ENCODE results near the gene ASB4. TPM values are rescaled to one million over a fixed set of nuclear protein-coding genes. Genes with fewer than 3 reads are reported as not detected.
A peak's percentile ranks its signal among the peaks of the same experiment; 100 is the strongest.

Gene ASB4
- total RNA-seq (32.5 TPM), polyA plus RNA-seq (ENCODE audit: insufficient read depth in 1 of 8, insufficient read length in 8 of 8, low replicate concordance in 1 of 8) (10 to 100 TPM; 18.6 to 50.5 (median 29.2) TPM)
- long read RNA-seq, donor 1, partial matches to known transcripts, result 0 of 4 reads
- long read RNA-seq, donor 1, other reads (novel, unspliced or antisense), result 0 of 4 reads
- long read RNA-seq, donor 2, result 0 reads
- long read RNA-seq, donor 3, transcript ASB4-202 (5 exons, 3,825 nt), result major isoform, 6 of 8 reads
- long read RNA-seq, donor 3, partial matches to known transcripts, result 0 of 8 reads
- long read RNA-seq, donor 3, other reads (novel, unspliced or antisense), result 0 of 8 reads
- long read RNA-seq, donor 4, transcript ASB4-202 (5 exons, 3,825 nt), result major isoform, 5 of 5 reads
- long read RNA-seq, donor 4, partial matches to known transcripts, result 0 of 5 reads
- long read RNA-seq, donor 4, other reads (novel, unspliced or antisense), result 0 of 5 reads
- long read RNA-seq, donor 5, transcript ASB4-202 (5 exons, 3,825 nt), result major isoform, 7 of 9 reads
- long read RNA-seq, donor 5, partial matches to known transcripts, result 0 of 9 reads
- long read RNA-seq, donor 5, other reads (novel, unspliced or antisense), result 0 of 9 reads
- long read RNA-seq, donor 6, transcript ASB4-202 (5 exons, 3,825 nt), result major isoform, 11 of 13 reads
- long read RNA-seq, donor 6, partial matches to known transcripts, result 0 of 13 reads
- long read RNA-seq, donor 6, other reads (novel, unspliced or antisense), result 0 of 13 reads
- long read RNA-seq, donor 7, transcript ASB4-202 (5 exons, 3,825 nt), result major isoform, 5 of 8 reads
- long read RNA-seq, donor 7, partial matches to known transcripts, result 0 of 8 reads
- long read RNA-seq, donor 7, other reads (novel, unspliced or antisense), result 0 of 8 reads
- long read RNA-seq, donor 8, partial matches to known transcripts, result 0 of 1 reads
- long read RNA-seq, donor 8, other reads (novel, unspliced or antisense), result 0 of 1 reads
- long read RNA-seq, donor 9, transcript ASB4-202 (5 exons, 3,825 nt), result major isoform, 5 of 7 reads
- long read RNA-seq, donor 9, partial matches to known transcripts, result 0 of 7 reads
- long read RNA-seq, donor 9, other reads (novel, unspliced or antisense), result 0 of 7 reads
- long read RNA-seq, donor 10, transcript ASB4-202 (5 exons, 3,825 nt), result major isoform, 15 of 17 reads
- long read RNA-seq, donor 10, partial matches to known transcripts, result 0 of 17 reads
- long read RNA-seq, donor 10, other reads (novel, unspliced or antisense), result 0 of 17 reads
- long read RNA-seq, donor 11, partial matches to known transcripts, result 23 of 28 reads
- long read RNA-seq, donor 11, other reads (novel, unspliced or antisense), result 0 of 28 reads

DNA sequence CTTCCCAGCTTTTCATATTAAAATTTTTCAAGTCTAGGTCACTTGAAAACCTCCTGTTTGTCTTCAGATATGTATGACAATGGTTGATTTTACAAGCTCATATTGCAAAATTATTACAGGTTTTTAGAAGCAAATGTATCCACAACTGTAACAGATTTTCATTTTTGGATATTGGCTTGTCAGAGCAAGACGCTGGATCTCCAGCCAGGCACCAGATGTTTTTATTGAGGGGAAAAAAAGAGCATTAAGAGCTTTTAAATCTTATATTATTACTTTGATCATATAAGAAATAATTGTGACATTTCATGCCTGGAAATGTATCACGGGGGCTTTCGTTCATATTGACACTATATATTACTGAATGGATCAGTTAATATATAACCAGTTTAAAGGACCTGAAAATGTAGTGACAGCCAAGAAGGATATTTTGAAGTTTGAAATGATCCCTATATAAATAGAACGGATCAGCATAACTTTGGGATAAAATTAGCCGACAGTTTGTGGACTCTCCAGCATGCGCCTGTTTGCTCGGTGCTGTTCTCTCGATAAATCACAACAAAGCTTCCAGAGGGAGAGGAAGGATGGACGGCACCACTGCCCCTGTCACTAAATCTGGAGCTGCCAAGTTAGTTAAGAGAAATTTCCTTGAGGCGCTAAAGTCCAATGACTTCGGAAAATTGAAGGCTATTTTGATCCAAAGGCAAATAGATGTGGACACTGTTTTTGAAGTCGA lies at the start of gene ASB4:
Gene ASB4 (plus strand): TSS at position 553 of the 733 bp plus-strand sequence. CDS start 29 bp downstream, at position 582.
- peaks cover 2% of the 10 kb centered on the region for H3K4me1 ChIP-seq (ENCODE audit: control insufficient read depth, insufficient read depth, low read length)
- H3K36me3 ChIP-seq (ENCODE audit: control insufficient read depth, insufficient read depth, low read length), result no peaks in the 10 kb centered on the region
- 20% methylated on average over 1 of the region's 12 CpGs for WGBS (ENCODE audit: insufficient coverage)
- peak; percentile 61 for DNase-seq
- no peak within 1 kb of the TSS for H3K27ac ChIP-seq (ENCODE audit: low read length)
- no peaks in the 10 kb centered on the region for H3K27me3 ChIP-seq (ENCODE audit: control insufficient read depth, insufficient read depth, low read length)
- peak within 1 kb of the TSS; percentile 4 for H3K4me3 ChIP-seq (ENCODE audit: low read length)
- no peaks in the 10 kb centered on the region for H3K9me3 ChIP-seq (replicated peaks; ENCODE audit: control insufficient read depth, low read depth, low read length)

GRCh38 chr7:95436407-95436806 lies 49.3 kb upstream of the ASB4 start:
- WGBS (ENCODE audit: insufficient coverage), result no CpG with 5 or more reads among the region's 4 CpGs
- Histone ChIP-seq H3K4me3 (ENCODE audit: low read length) (no peak overlapping the region), H3K36me3 (ENCODE audit: control insufficient read depth, insufficient read depth, low read length) (peaks cover 6% of the 10 kb centered on the region), H3K4me1 (ENCODE audit: control insufficient read depth, insufficient read depth, low read length) (peaks cover 9% of the 10 kb centered on the region), H3K27ac (ENCODE audit: low read length) (no peak overlapping the region), H3K27me3 (ENCODE audit: control insufficient read depth, insufficient read depth, low read length) (no peaks in the 10 kb centered on the region), H3K9me3 (replicated peaks; ENCODE audit: control insufficient read depth, low read depth, low read length) (no peaks in the 10 kb centered on the region)
- peak; percentile 20 for DNase-seq

DNA sequence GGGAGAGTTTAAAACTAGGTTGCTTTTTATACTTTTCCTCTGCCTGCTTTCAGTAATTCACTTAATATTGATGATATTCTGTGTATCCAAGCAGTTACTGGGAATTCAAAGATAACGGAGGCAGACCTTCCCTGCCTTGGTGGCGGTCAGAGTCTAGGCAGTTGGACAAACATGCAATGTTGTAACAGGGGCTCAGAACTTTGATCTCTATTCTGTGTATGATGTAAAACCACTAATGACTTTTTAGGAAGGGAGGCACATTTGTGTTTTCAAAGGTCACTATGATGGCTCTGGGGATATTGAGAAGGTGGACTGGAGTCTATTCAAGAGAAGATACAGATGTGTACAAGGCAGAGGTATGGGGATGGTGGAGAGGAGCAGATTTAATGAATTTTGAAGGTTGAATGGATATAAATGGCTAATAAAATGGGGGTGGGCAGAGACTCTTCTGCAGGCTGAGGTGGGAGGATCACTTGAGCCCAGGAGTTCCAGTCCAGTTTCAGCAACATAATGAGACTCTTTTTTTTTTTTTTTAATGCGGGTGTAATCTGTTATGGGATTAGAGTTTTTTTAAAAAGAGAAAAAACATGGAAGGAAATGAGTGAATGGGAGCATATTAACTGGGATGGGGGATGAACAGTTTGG lies 45.2 kb upstream of the ASB4 start:
- DNase-seq, result no peak

DNA sequence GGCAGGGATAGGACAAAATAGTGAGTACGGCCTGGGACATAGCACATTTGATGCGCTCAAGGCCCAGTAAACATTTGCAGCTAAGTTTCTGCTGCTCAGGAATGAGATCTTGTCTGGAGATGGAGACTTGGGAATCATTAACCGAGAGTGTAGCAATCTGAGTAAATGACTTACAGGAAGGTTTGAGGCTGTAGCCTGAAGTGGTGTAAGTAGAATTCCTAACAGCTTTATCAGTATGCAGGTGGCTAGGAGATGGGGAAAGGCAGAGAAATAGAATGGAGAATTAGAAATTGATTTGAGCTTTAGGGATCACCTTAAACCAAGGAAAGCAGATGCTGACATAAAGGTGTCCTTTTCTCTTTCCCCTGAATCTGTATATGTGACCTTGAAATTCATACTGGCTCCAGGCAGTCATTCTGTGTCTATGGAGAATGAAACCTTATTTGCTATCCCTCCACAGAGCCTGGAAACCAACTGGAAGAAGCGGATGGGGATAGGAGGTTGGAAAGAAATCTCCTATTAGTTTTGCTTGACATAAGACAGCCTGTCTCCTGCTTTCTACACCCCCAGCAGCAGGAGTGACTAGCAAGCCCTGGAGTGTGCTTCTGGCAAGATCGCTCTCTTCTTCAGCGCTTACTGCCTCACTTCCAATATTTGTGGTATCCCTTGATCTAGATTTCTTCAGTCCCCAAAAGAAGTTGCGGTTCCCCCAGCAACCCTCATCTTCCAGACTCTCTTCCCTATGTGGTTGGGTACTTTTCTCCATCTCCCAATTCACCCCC lies 44.5 kb upstream of the ASB4 start:
- H3K36me3 ChIP-seq (ENCODE audit: control insufficient read depth, insufficient read depth, low read length), result no peaks in the 10 kb centered on the region
- H3K27ac ChIP-seq (ENCODE audit: low read length), result no peak overlapping the region
- 72% methylated on average over 6 of the region's 7 CpGs for WGBS (ENCODE audit: insufficient coverage)

More for the DNA sequence above, 45.2 kb upstream of the ASB4 start:
- no peaks in the 10 kb centered on the region for H3K36me3 ChIP-seq (ENCODE audit: control insufficient read depth, insufficient read depth, low read length)
- H3K27me3 ChIP-seq (ENCODE audit: control insufficient read depth, insufficient read depth, low read length), result no peaks in the 10 kb centered on the region
- peaks cover under 1% of the 10 kb centered on the region for H3K4me1 ChIP-seq (ENCODE audit: control insufficient read depth, insufficient read depth, low read length)
- 80% methylated on average over 2 of the region's 3 CpGs for WGBS (ENCODE audit: insufficient coverage)
- H3K27ac ChIP-seq (ENCODE audit: low read length), result no peak overlapping the region
- no peaks in the 10 kb centered on the region for H3K9me3 ChIP-seq (replicated peaks; ENCODE audit: control insufficient read depth, low read depth, low read length)
- H3K4me3 ChIP-seq (ENCODE audit: low read length), result no peak overlapping the region

GRCh38 chr7:95444796-95445195 lies 40.9 kb upstream of the ASB4 start:
- Histone ChIP-seq H3K36me3 (ENCODE audit: control insufficient read depth, insufficient read depth, low read length) (no peaks in the 10 kb centered on the region), H3K4me1 (ENCODE audit: control insufficient read depth, insufficient read depth, low read length) (no peaks in the 10 kb centered on the region), H3K27me3 (ENCODE audit: control insufficient read depth, insufficient read depth, low read length) (no peaks in the 10 kb centered on the region), H3K27ac (ENCODE audit: low read length) (no peak overlapping the region), H3K9me3 (replicated peaks; ENCODE audit: control insufficient read depth, low read depth, low read length) (no peaks in the 10 kb centered on the region), H3K4me3 (ENCODE audit: low read length) (no peak overlapping the region)
- no peak for DNase-seq
- WGBS (ENCODE audit: insufficient coverage), result 60% methylated on average over 1 of the region's 2 CpGs

More for the DNA sequence above, 44.5 kb upstream of the ASB4 start:
- no peak for DNase-seq
- no peak overlapping the region for H3K4me3 ChIP-seq (ENCODE audit: low read length)
- H3K9me3 ChIP-seq (replicated peaks; ENCODE audit: control insufficient read depth, low read depth, low read length), result no peaks in the 10 kb centered on the region
- no peaks in the 10 kb centered on the region for H3K27me3 ChIP-seq (ENCODE audit: control insufficient read depth, insufficient read depth, low read length)
- no peaks in the 10 kb centered on the region for H3K4me1 ChIP-seq (ENCODE audit: control insufficient read depth, insufficient read depth, low read length)

- DNase-seq, result no peak
- WGBS (ENCODE audit: insufficient coverage), result 100% methylated on average over 1 of the region's 3 CpGs
Observed at GRCh38 chr7:95446618-95447017, 39.1 kb upstream of the ASB4 start.

DNA sequence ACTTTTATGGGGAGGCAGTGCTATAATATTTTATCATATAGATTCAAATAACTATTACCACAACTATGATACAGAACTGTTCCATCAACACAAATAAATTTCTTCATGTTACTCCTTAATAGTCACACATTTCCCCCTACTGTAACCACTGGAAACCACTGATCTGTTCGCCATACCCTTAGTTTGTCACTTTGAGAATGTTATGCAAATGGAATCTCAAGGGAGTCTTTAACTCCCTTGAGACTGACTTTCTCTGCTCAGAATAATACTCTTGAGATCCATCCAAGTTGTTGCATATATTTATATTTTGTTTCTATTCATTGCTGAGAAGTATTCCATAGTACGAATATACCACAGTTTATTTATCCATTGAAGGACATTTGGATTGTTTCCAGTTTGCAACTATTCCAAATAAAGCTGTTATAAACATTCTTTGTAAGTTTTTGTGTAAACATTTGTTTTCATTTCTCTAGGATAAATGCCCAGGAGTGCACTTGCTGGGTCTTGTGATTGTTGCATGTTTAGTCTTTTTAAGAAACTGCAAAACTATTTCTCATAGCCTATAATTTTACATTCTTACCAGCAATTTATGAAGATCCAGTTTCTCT lies 31.2 kb upstream of the ASB4 start:
- no peaks in the 10 kb centered on the region for H3K27me3 ChIP-seq (ENCODE audit: control insufficient read depth, insufficient read depth, low read length)
- H3K4me3 ChIP-seq (ENCODE audit: low read length), result no peak overlapping the region
- H3K36me3 ChIP-seq (ENCODE audit: control insufficient read depth, insufficient read depth, low read length), result no peaks in the 10 kb centered on the region
- H3K27ac ChIP-seq (ENCODE audit: low read length), result no peak overlapping the region
- no peaks in the 10 kb centered on the region for H3K9me3 ChIP-seq (replicated peaks; ENCODE audit: control insufficient read depth, low read depth, low read length)
- H3K4me1 ChIP-seq (ENCODE audit: control insufficient read depth, insufficient read depth, low read length), result no peaks in the 10 kb centered on the region
- no peak for DNase-seq
- no CpG with 5 or more reads among the region's 2 CpGs for WGBS (ENCODE audit: insufficient coverage)

More at GRCh38 chr7:95446618-95447017, 39.1 kb upstream of the ASB4 start:
- Histone ChIP-seq H3K27me3 (ENCODE audit: control insufficient read depth, insufficient read depth, low read length) (no peaks in the 10 kb centered on the region), H3K9me3 (replicated peaks; ENCODE audit: control insufficient read depth, low read depth, low read length) (no peaks in the 10 kb centered on the region), H3K27ac (ENCODE audit: low read length) (no peak overlapping the region), H3K36me3 (ENCODE audit: control insufficient read depth, insufficient read depth, low read length) (no peaks in the 10 kb centered on the region), H3K4me1 (ENCODE audit: control insufficient read depth, insufficient read depth, low read length) (no peaks in the 10 kb centered on the region), H3K4me3 (ENCODE audit: low read length) (no peak overlapping the region)

DNA sequence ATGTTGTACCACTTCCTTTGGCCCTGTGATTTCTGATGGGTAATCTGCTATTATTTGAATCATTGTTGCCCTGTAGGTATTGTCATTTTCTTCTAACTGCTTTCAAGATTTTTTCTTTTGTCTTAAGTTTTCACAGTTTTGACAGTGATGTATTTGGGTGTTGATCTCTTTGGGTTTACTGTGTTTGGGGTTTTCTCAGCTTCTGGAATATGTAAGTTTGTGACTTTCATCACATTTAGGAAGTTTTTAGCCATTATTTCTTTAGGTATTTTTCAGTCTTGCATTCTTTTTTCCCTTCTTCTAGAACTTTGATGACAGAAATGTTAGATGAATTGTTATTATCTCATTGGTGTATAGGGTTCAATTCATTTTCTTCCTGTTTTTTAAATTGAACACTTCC lies 27.8 kb upstream of the ASB4 start:
- no peaks in the 10 kb centered on the region for H3K36me3 ChIP-seq (ENCODE audit: control insufficient read depth, insufficient read depth, low read length)
- no peaks in the 10 kb centered on the region for H3K4me1 ChIP-seq (ENCODE audit: control insufficient read depth, insufficient read depth, low read length)
- DNase-seq, result no peak
- no peak overlapping the region for H3K27ac ChIP-seq (ENCODE audit: low read length)
- no peaks in the 10 kb centered on the region for H3K27me3 ChIP-seq (ENCODE audit: control insufficient read depth, insufficient read depth, low read length)
- H3K9me3 ChIP-seq (replicated peaks; ENCODE audit: control insufficient read depth, low read depth, low read length), result peaks cover 3% of the 10 kb centered on the region
- no peak overlapping the region for H3K4me3 ChIP-seq (ENCODE audit: low read length)

All from muscle of leg (tissue), 16 donors.